Stimulated activated naive B cell treated with anti-CD40 and anti-IgM and Interleukin-4, amounts not matched to agents 10 μg/mL and 1 μg/mL and 100 μg/mL, for 72 hours (primary cell): ENCODE data around the gene SDCBP2.
A peak's percentile ranks its signal among the peaks of the same experiment; 100 is the strongest.

ENCODE experiments used
- ATAC-seq, 2 donors: fragments of 150-1000 bp; cut with Tn5 transposase; replicated peaks; 2 replicates each; pipeline ENCODE4 v1.10.0; 2021; ENCODE audit warnings: moderate library complexity in 1 of 2
- DNase-seq: peaks from one replicate; pipeline ENCODE4 v3.0.0; 2021
- H3K27ac Mint-ChIP-seq: one replicate; pipeline ENCODE4 v1.8.0; 2022; ENCODE audit warnings: mild to moderate bottlenecking, mixed read lengths
- H3K27me3 Mint-ChIP-seq, 2 donors: one replicate each; pipeline ENCODE4 v1.8.0; 2022; ENCODE audit warnings: mixed read lengths in 2 of 2
- H3K36me3 Mint-ChIP-seq, 2 donors: one replicate each; pipeline ENCODE4 v1.8.0; 2022; ENCODE audit warnings: mixed read lengths in 2 of 2, mild to moderate bottlenecking in 1 of 2
- H3K4me1 Mint-ChIP-seq, 2 donors: one replicate each; pipeline ENCODE4 v1.8.0; 2022; ENCODE audit warnings: mixed read lengths in 2 of 2, mild to moderate bottlenecking in 1 of 2
- H3K4me3 Mint-ChIP-seq, 2 donors: one replicate each; pipeline ENCODE4 v1.8.0; 2022; ENCODE audit warnings: mild to moderate bottlenecking in 2 of 2, mixed read lengths in 2 of 2, moderate library complexity in 1 of 2
- H3K9me3 Mint-ChIP-seq, 2 donors: one replicate each; pipeline ENCODE4 v1.8.0; 2022; ENCODE audit warnings: mixed read lengths in 2 of 2, mild to moderate bottlenecking in 1 of 2

Gene SDCBP2

DNA sequence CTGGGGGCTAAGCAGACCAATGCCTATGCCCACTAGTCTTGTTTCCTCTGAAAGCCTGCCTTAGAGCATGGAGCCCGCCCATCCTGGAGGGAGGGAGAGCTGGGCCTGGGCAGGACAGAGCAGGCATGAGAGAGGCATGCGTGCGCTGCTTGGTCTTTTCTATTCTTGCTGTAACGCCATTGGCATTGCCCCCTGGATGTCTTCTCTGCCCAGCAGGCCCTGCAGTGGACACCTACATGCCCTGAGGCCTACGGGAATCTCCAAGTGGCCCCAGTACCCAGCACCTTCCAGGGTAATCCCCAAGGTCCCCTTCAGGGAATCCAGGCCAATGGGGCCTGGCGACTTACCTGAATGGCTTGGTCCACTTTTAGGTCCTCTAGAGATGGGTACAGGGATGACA lies 8.9 kb downstream of the SDCBP2 start:
- H3K4me1 Mint-ChIP-seq: peaks cover 9 to 13% of the 10 kb centered on the region in 2 donors
- ATAC-seq: no peak
- H3K36me3 Mint-ChIP-seq: peaks cover 0 to 5% of the 10 kb centered on the region in 2 donors
- H3K27me3 Mint-ChIP-seq: peaks cover 0 to 4% of the 10 kb centered on the region in 2 donors
- no peak for DNase-seq
- H3K9me3 Mint-ChIP-seq: peaks cover 0 to 3% of the 10 kb centered on the region in 2 donors
- no peak overlapping the region for H3K4me3 Mint-ChIP-seq
- no peak overlapping the region for H3K27ac Mint-ChIP-seq

- ATAC-seq (no peak), DNase-seq (no peak)
- peaks cover 0 to 5% of the 10 kb centered on the region in 2 donors for H3K36me3 Mint-ChIP-seq
- H3K9me3 Mint-ChIP-seq: peaks cover 0 to 3% of the 10 kb centered on the region in 2 donors
- H3K27ac Mint-ChIP-seq: no peak overlapping the region
- peaks cover 0 to 4% of the 10 kb centered on the region in 2 donors for H3K27me3 Mint-ChIP-seq
- peaks cover 9 to 12% of the 10 kb centered on the region in 2 donors for H3K4me1 Mint-ChIP-seq
- no peak overlapping the region for H3K4me3 Mint-ChIP-seq
These were observed 9.5 kb downstream of the SDCBP2 start for GRCh38 chr20:1319462-1319861.

GRCh38 chr20:1319051-1319450 lies 9.9 kb downstream of the SDCBP2 start:
- DNase-seq: no peak

GRCh38 chr20:1317545-1318255 lies 11.2 kb downstream of the SDCBP2 start:
- ATAC-seq: no peak
- Mint-ChIP-seq H3K27ac (peak overlapping the region; percentile 73), H3K4me1 (peaks cover 11 to 15% of the 10 kb centered on the region in 2 donors), H3K36me3 (peaks cover 0 to 5% of the 10 kb centered on the region in 2 donors), H3K9me3 (peaks cover 0 to 3% of the 10 kb centered on the region in 2 donors), H3K27me3 (peaks cover 0 to 4% of the 10 kb centered on the region in 2 donors), H3K4me3 (no peak overlapping the region)
- no peak for DNase-seq

More at GRCh38 chr20:1319051-1319450, 9.9 kb downstream of the SDCBP2 start:
- peaks cover 9 to 10% of the 10 kb centered on the region in 2 donors for H3K4me1 Mint-ChIP-seq
- peak overlapping the region; percentile 15 for H3K27ac Mint-ChIP-seq
- H3K4me3 Mint-ChIP-seq: no peak overlapping the region
- peaks cover 0 to 4% of the 10 kb centered on the region in 2 donors for H3K27me3 Mint-ChIP-seq
- H3K9me3 Mint-ChIP-seq: peaks cover 0 to 3% of the 10 kb centered on the region in 2 donors
- ATAC-seq: no peak
- H3K36me3 Mint-ChIP-seq: peaks cover 0 to 5% of the 10 kb centered on the region in 2 donors

DNA sequence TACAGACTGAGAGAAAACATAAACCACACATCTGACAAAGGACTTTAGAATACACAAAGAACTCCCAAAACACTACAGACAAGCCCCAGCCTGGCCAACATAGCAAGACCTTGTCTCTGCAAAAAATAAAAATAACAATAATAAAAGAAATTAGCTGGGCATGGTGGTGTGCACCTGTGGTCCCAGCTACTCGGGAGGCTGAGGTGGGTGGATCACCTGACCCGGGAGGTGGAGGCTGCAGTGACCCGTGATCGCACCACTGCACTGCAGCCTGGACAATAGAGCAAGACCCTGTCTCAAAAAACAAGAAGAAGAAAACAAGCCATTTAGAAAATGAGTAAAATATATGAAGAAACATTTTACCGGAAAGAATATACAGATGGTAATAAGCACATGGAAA lies 13.1 kb downstream of the SDCBP2 start:
- no peak for DNase-seq
- Mint-ChIP-seq H3K4me1 (peaks cover 9 to 15% of the 10 kb centered on the region in 2 donors), H3K4me3 (no peak overlapping the region), H3K36me3 (peaks cover 0 to 5% of the 10 kb centered on the region in 2 donors), H3K27ac (no peak overlapping the region), H3K9me3 (no peaks in the 10 kb centered on the region), H3K27me3 (no peaks in the 10 kb centered on the region)
- ATAC-seq: no peak

GRCh38 chr20:1313236-1313964 lies 15.5 kb downstream of the SDCBP2 start:
- Mint-ChIP-seq H3K27me3 (no peaks in the 10 kb centered on the region), H3K4me1 (peaks cover 9 to 15% of the 10 kb centered on the region in 2 donors), H3K9me3 (no peaks in the 10 kb centered on the region), H3K27ac (no peak overlapping the region), H3K4me3 (peak overlapping the region in 1 of 2 donors; percentile 35), H3K36me3 (peaks cover 0 to 5% of the 10 kb centered on the region in 2 donors)
- peak; percentile 75 to 76 for ATAC-seq
- DNase-seq: peak; percentile 20

GRCh38 chr20:1312904-1313235 lies 16.1 kb downstream of the SDCBP2 start:
- no peak for DNase-seq
- H3K9me3 Mint-ChIP-seq: no peaks in the 10 kb centered on the region
- no peaks in the 10 kb centered on the region for H3K27me3 Mint-ChIP-seq
- peaks cover 0 to 5% of the 10 kb centered on the region in 2 donors for H3K36me3 Mint-ChIP-seq
- peaks cover 5 to 10% of the 10 kb centered on the region in 2 donors for H3K4me1 Mint-ChIP-seq
- no peak overlapping the region for H3K4me3 Mint-ChIP-seq
- no peak for ATAC-seq
- no peak overlapping the region for H3K27ac Mint-ChIP-seq

- DNase-seq: no peak
- Mint-ChIP-seq H3K4me3 (no peak overlapping the region), H3K4me1 (peaks cover 2 to 6% of the 10 kb centered on the region in 2 donors), H3K27ac (no peak overlapping the region), H3K27me3 (no peaks in the 10 kb centered on the region), H3K9me3 (no peaks in the 10 kb centered on the region), H3K36me3 (peaks cover 0 to 5% of the 10 kb centered on the region in 2 donors)
- no peak for ATAC-seq
These were observed 16.6 kb downstream of the SDCBP2 start for GRCh38 chr20:1312308-1312707.

DNA sequence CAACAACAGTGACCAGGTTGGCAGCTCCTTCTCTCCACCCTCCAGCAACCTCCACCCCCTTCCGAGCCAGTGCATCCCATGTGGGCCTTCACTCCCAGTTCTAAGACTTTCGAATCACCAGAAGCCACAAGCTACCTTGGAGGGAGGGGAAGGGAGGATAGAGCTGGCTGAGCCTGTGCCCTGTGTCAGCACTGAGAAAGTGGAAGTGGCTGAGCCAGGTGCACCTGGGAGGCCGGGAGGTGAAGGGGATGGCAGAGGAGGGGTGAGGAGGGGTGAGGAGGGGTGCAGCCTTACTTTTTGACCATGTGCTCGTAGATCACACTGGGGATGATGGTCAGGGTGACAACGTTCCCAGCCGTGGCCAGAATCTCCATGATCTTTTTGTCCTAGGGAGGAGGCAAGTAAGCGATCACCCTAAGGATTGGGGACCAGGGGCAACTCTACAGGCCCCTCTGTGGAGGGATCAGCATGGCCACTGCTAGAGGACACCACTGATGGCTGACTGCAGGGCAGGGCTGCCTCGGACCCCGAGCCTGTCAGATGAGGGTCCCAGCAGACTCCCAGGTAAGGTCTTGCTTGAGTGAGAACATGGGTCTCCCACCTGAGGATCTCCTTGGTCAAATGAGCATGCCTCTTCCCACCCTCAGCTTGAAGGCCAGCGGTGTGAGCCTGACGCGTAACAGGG lies 18.3 kb downstream of the SDCBP2 start:
- no peak for DNase-seq
- no peak overlapping the region for H3K27ac Mint-ChIP-seq
- H3K27me3 Mint-ChIP-seq: no peaks in the 10 kb centered on the region
- peaks cover 0 to 5% of the 10 kb centered on the region in 2 donors for H3K36me3 Mint-ChIP-seq
- no peak for ATAC-seq
- no peak overlapping the region for H3K4me3 Mint-ChIP-seq
- peaks cover 2 to 6% of the 10 kb centered on the region in 2 donors for H3K4me1 Mint-ChIP-seq
- H3K9me3 Mint-ChIP-seq: no peaks in the 10 kb centered on the region

- Mint-ChIP-seq H3K9me3 (no peaks in the 10 kb centered on the region), H3K27me3 (no peaks in the 10 kb centered on the region), H3K4me3 (no peak overlapping the region), H3K4me1 (peaks cover 2 to 6% of the 10 kb centered on the region in 2 donors), H3K36me3 (peaks cover 1 to 10% of the 10 kb centered on the region in 2 donors), H3K27ac (no peak overlapping the region)
- ATAC-seq (no peak), DNase-seq (no peak)
These were observed 18.9 kb downstream of the SDCBP2 start for GRCh38 chr20:1310071-1310470.

DNA sequence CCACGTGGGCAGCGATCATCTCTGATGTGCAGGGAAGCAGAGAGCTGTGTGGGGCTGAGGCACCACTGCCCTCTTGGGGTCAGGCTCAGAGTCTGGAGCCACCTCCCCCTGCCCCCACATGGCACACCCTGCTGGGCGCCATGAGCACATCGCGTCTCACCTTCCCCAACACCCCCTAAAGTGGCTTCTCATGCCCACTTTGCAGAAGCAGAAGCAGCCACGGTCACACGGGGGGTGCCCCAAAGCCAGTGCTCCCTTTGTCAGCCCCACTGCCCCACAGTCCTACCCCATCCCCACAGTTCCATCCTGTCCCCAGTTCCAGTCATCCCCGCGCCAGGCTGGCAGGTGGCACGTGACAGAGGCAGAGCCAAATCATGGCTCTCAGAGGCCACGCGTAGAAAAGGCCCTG lies 19.5 kb downstream of the SDCBP2 start:
- H3K9me3 Mint-ChIP-seq: no peaks in the 10 kb centered on the region
- no peak overlapping the region for H3K27ac Mint-ChIP-seq
- DNase-seq: no peak
- peaks cover 1 to 12% of the 10 kb centered on the region in 2 donors for H3K36me3 Mint-ChIP-seq
- no peak for ATAC-seq
- peaks cover 2 to 6% of the 10 kb centered on the region in 2 donors for H3K4me1 Mint-ChIP-seq
- H3K27me3 Mint-ChIP-seq: no peaks in the 10 kb centered on the region
- H3K4me3 Mint-ChIP-seq: no peak overlapping the region

GRCh38 chr20:1308702-1309095 lies 20.2 kb downstream of the SDCBP2 start:
- DNase-seq (no peak), ATAC-seq (no peak)
- Mint-ChIP-seq H3K27me3 (no peaks in the 10 kb centered on the region), H3K27ac (no peak overlapping the region), H3K9me3 (no peaks in the 10 kb centered on the region), H3K4me3 (no peak overlapping the region), H3K36me3 (peaks cover 1 to 12% of the 10 kb centered on the region in 2 donors), H3K4me1 (peaks cover 2 to 5% of the 10 kb centered on the region in 2 donors)

DNA sequence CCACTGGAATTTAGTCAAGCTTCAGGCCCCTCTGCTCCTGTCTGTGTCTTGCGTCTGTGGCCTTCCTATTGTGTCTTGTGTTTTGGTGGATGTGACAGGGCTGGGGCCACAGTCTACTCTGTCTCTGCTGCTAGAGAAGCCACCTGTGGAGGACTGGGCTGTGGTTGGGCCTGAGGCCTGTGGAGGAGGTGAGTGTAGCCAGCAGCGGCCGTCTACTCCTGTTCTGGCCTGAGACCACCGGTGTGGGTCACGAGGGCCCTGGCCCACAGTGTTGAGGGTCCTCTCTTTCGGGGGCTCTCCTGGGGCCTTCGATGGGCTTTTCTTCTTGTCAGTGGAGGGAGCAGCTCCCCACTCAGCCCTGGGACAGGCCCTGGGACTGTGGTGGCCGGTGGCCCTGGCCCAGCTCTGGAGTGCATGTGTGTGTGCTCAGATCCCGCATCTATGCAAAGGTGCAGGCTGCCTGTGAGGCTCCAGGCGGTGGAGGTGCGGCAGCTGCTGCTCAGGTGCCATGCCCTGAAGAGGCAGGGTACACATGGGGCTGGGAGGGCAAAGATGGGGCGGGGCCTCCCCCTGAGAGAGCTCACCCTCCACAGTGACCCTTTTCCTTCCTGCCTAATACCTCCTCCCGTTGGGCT lies 20.8 kb downstream of the SDCBP2 start:
- no peak for ATAC-seq
- Mint-ChIP-seq H3K27me3 (no peaks in the 10 kb centered on the region), H3K36me3 (peaks cover 1 to 12% of the 10 kb centered on the region in 2 donors), H3K27ac (no peak overlapping the region), H3K9me3 (no peaks in the 10 kb centered on the region), H3K4me3 (no peak overlapping the region), H3K4me1 (peaks cover under 1 to 1% of the 10 kb centered on the region in 2 donors)
- no peak for DNase-seq

GRCh38 chr20:1307571-1307971 lies 21.4 kb downstream of the SDCBP2 start:
- DNase-seq: no peak
- Mint-ChIP-seq H3K4me1 (peaks cover 4 to 7% of the 10 kb centered on the region in 2 donors), H3K4me3 (no peak overlapping the region), H3K9me3 (no peaks in the 10 kb centered on the region), H3K36me3 (peaks cover 1 to 12% of the 10 kb centered on the region in 2 donors), H3K27me3 (no peaks in the 10 kb centered on the region), H3K27ac (no peak overlapping the region)
- ATAC-seq: no peak
